Measurements from ENCODE around the gene CYP2D6.
"Not testable (repeated sequence)": the region's sequence is repeated elsewhere in the genome, so short reads cannot be mapped to it uniquely, and the experiment has no call there.

Gene CYP2D6

GRCh38 chr22:42132457-42132856 lies 1.8 kb upstream of the CYP2D6 start:
- DNase-seq = no peak

- no peak for DNase-seq
Measured at GRCh38 chr22:42131562-42131961, 952 bp upstream of the CYP2D6 start.

DNA sequence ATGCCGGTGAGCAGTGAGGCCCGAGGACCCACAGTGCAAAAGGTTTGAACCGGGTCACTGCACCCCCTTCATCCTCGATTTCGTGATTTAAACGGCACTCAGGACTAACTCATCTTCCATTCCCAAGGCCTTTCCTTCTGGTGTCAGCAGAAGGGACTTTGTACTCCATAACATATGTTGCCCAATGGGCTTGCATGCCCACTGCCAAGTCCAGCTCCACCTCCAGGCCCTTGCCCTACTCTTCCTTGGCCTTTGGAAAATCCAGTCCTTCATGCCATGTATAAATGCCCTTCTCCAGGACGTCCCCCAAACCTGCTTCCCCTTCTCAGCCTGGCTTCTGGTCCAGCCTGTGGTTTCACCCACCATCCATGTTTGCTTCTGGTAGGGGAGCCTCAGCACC lies 428 bp downstream of the CYP2D6 start:
- DNase-seq = not testable (repeated sequence)

DNA sequence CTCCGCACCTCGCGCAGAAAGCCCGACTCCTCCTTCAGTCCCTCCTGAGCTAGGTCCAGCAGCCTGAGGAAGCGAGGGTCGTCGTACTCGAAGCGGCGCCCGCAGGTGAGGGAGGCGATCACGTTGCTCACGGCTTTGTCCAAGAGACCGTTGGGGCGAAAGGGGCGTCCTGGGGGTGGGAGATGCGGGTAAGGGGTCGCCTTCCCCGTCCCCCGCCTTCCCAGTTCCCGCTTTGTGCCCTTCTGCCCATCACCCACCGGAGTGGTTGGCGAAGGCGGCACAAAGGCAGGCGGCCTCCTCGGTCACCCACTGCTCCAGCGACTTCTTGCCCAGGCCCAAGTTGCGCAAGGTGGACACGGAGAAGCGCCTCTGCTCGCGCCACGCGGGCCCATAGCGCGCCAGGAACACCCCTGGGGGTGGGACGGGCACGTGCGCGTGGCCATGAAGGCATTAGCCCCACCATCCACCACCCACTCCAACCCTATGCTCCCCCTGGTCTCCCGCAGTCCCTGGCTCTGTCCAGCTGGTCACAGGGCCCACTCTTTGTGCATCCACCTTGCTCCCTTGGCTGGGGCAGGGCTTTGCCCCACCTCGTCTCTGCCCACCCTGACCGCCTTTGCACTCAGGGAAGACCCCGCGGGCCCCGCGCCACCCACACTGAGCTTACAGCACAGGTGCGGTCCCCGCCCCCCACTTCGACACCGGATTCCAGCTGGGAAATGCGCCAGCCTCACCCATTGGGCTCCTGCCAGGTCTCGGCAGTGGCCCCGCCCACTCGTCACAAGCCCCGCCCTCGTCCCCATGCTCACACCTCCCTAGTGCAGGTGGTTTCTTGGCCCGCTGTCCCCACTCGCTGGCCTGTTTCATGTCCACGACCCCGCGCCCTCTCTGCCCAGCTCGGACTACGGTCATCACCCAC lies 1.6 kb downstream of the CYP2D6 start:
- DNase-seq = not testable (repeated sequence)

DNA sequence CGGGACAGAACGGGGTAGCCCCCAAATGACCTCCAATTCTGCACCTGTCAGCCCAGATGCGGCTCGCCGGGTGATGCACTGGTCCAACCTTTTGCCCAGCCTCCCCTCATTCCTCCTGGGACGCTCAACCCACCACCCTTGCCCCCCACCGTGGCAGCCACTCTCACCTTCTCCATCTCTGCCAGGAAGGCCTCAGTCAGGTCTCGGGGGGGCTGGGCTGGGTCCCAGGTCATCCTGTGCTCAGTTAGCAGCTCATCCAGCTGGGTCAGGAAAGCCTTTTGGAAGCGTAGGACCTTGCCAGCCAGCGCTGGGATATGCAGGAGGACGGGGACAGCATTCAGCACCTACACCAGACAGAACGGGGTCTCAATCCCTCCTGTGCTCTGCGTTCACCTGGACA lies 2.6 kb downstream of the CYP2D6 start:
- not testable (repeated sequence) for DNase-seq

GRCh38 chr22:42127606-42128005 lies 3.0 kb downstream of the CYP2D6 start:
- DNase-seq = no peak

DNA sequence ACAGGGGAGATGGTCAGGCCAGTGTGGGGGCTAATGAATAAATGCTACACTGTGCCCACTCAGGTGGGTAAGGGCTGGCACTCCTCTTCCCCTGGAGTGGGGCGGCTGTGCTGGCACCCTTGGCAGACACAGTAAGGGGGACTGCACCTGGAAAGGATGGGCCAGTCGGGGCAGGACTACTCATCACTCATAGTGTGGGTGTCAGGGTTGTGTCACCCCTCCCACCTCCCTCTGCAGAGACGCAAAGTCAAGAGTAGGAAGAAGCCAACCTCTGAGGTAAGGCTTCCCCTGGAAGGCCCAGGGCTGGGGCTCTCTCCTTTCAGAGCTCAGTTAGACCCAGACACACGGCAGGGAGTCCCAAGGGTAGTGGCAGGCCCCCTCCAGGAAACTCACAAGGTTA lies 7.1 kb downstream of the CYP2D6 start:
- DNase-seq = not testable (repeated sequence)

DNA sequence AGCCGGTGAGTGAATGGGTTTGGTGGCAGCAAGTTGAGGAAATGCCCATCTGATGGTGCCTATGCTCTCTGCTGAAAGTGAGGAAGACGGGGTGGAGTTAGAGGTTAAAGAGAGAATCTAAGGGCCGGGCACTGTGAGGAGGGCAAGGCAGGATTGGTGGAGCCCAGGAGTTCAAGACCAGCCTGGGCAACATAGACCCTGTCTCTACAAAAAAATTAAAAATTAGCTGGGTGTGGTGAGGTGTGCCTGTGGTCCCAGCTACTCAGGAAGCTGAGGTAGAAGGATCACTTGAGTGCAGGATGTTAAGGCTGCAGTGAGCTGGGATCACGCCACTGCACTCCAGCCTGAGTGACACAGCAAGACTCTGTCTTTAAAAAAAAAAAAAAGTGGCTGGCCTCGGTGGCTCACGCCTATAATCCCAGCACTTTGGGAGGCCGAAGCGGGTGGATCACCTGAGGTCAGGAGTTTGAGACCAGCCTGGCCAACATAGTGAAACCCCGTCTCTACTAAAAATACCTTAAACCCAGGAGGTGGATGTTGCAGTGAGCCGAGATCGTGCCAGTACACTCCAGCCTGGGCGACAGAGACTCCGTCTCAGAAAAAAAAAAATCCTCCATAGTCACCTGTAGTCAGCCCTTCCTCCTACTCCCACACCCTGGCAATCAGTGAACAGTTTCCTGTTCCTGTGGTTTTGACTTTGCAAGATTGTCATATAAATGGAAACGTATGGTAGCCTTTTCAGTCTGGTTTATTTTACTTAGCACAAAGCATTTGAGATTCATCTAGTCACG lies 10.2 kb downstream of the CYP2D6 start:
- DNase-seq = not testable (repeated sequence)

DNA sequence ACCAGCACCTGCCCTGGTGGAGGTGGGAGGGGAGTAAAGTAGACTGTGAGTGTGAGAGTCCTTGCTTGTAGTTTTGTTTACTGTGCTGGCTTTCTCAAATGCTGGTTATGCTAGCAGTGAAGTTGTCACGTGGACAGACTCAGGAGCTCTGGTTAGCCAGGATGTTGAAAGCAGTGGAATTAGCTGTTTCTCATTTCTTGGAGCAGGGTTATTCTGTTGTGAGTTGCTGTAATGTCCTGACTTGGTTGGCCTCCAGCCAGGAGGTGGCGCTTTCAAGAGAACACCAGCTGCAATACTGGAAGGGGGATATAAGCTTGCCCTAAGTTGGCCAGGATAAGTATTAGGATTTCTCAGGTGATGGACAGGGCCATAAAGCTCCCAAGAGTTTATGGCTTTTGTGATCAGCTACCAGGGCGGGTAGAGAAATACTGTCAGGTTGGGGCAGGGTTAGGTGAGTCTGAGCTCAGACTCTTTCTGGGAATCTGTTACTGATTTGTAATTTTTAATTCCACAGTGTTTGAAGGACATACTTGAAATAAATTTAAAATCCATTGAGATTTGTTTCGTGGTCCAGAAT lies 13.7 kb downstream of the CYP2D6 start:
- no peak for DNase-seq

DNA sequence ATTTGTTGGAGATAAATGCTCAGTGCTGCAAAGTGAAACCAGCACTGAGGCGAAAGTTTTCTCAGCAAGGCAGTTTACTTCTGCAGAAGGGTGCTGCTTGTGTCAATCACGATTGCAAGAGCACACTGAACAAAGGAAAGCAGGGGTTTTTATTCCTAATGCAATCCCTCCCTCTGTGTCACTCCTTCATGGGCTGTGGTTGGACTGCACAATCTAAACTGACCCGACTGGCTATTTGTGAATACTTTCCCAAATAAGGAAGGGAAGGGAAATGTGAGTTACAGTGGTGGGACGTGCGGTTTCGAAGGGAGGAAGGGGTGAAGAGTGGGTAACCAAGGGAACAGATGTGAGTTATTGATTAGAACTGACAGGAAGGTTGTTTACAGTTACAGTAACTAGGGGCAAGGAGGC lies 15.2 kb downstream of the CYP2D6 start:
- not testable (repeated sequence) for DNase-seq

DNA sequence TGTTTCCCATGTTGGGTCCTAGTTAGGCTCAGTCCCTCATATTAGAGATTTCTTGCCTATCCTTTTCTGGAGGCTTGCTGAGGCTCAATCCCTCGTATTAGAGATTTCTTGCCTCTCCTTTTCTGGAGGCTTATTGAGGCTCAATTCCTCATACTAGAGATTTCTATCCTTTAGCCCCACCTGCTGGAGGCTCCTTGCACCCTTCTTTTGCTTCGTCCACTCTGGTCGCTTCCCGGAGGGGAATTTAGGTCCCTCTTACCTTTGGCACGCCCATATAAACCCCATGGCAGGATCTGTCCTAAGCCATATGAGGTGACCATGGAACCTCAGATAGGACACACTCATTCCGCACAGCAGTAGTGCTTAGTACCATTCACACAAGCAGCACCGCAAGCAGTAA lies 15.9 kb downstream of the CYP2D6 start:
- DNase-seq = no peak

- DNase-seq = not testable (repeated sequence)
Measured at GRCh38 chr22:42112793-42113192, 17.8 kb downstream of the CYP2D6 start.

DNA sequence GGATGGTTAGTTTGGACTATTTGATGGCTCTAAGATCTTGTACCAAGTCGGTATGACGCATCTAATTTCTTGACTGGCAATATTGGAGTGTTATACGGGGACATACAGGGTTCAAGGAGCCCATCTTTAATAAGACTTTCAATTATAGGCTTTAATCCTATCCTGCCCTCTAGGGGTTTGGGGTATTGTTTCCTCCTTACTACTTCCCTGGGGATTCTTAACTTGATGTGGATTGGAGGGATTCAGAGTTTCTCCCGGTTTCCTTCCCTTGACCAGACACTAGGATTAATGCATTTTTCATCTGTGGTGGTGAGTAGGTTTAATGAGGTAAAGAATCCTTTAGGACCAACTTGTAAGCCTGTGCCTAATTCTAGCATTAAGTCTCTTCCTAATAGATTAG lies 18.8 kb downstream of the CYP2D6 start:
- no peak for DNase-seq

GRCh38 chr22:42108848-42109247 lies 21.8 kb downstream of the CYP2D6 start:
- no peak for DNase-seq

DNA sequence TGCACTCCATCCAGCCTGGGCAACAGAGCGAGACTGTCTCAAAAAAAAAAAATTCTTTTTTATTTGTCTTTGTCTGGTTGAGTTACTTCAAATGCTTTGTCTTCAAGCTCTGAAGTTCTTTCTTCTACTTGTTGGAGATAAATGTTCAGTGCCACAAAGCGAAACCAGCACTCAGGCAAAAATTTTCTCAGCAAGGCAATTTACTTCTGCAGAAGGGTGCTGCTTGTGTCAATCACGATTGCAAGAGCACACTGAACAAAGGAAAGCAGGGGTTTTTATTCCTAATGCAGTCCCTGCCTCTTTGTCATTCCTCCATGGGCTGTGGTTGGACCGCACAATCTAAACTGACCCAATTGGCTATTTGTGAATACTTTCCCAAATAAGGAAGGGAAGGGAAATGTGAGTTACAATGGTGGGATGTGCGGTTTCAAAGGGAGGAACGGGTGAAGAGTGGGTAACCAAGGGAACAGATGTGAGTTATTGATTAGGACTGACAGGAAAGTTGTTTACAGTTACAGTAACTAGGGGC lies 26.2 kb downstream of the CYP2D6 start:
- not testable (repeated sequence) for DNase-seq

DNA sequence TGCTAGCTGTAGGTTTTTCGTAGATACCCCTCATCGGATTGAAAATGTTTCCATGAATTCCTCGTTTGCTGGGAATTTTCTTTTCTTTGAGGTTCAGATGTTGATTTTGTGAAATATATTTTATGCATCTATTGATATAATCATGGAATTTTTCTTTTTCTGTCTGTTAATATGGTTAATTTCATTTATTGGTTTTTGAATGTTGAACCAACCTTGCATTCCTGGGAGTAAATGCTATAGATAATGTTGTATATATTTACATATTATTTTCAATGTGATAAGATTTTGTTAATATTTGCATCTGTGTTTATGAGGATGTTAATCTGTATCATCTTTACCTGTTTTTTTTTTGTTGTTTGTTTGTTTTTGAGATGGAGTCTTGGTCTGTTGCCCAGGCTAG lies 29.4 kb downstream of the CYP2D6 start:
- no peak for DNase-seq

DNA sequence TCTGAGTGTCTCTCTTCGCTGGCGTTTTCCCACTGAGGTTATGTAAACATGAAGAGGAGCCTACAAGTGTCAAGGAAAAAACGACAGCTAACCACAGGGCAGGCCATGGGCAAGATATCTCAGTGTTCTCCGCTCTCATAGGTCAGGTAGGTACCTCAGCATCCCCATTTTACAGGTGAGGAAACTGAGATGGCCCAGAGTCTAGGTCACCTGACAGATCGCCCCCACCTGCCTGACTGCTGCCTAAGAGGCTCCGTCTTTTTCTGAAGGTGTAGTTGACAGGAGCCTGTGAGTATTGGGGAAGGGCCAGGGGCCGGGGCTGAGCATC lies 39.2 kb downstream of the CYP2D6 start:
- no peak for DNase-seq

DNA sequence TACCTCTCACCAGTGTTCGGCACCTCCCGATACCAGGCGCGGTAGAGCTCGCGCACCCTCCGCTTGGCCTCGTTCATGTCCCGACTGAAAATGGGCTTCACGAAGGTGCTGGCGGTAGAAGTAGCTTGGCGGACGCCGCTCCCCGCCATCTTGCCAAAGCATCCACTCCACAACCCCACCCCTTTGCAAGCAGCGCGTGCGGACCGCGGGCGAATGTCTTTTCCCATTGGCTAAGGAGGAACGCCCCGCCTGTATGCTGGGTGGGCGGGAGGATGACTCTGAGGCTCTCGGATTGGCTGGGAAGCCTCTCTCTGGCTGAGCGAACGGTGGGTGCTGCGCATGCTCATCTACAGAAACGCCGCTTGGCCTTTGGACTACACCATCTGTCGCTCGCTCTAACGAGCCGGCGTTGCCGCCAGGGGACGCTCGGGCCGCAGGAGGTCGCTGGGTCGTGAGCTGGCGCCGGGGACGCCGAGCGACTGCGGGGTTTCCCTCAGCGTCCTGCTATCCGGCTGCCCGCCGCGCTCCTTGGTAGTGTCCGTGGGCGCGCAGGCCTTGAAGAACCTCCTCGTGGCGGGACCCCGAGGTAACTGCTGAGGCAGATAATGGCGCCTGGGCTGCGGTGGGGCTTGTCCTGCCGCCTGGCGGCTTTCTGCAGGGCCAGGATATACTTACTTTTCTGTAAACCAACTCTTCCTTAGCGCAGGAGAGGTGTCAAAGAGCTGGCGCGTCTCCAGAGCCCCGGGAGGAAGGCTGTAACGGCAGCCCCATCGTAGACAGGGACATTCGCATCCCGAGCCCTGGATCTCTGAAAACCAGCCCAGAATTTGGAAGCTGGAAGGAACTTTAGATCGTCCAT lies 39.8 kb downstream of the CYP2D6 start, which contains the start of gene NDUFA6:
Gene NDUFA6 (minus strand): TSS at position 177 of the 859 bp plus-strand sequence. CDS start 28 bp downstream, at position 149.
- DNase-seq = peak; percentile 96

DNA sequence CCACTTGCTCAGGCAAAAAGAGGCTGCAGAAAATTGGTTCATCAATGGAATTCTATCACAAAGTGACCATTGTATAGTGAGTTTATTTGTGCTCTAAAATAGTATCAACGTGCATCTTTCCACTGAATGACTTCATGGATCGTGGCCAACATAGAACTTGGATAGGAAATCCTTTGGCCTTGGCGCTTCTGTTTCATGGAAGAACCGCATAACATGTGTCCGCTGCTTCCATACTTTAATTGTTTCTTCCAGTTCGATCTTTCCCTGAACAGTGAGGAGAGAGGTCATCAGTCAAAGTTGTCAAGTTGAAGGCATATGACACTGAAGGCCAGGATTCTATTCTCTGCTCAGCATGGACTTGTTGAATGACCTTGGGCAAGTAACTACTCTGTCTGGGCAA lies 44.6 kb downstream of the CYP2D6 start:
- DNase-seq = no peak

- no peak for DNase-seq
Measured at GRCh38 chr22:42084874-42085273, 45.7 kb downstream of the CYP2D6 start.

- DNase-seq = no peak
Measured at GRCh38 chr22:42083119-42083518, 47.5 kb downstream of the CYP2D6 start.

DNA sequence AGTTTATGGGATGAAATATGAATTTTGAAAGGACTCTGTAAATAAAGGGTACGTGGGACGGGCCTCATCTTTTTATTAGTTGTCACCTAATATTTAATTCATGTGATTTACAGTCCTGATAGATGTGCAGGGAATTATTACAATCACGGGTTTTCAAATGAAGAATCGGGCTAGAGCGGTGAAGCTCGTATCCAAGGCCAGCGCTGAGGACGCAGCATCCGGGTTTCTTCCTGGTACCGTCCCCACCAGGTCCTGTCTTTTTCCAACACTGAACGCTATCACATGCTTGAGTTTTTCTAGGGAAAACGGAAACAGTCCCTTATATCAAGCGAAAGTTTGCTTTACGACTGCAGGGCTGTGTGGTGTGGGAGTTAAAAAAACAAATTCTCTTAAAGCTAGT lies 50.3 kb downstream of the CYP2D6 start:
- peak; percentile 50 for DNase-seq
